HG02642 (cell line): ENCODE results near the gene DDIT3.

ENCODE experiments used
- ATAC-seq: cut with Tn5 transposase; IDR thresholded peaks from one replicate; pipeline ENCODE4 v1.9.1; 2021; ENCODE audit warnings: mild to moderate bottlenecking; ENCODE audit not compliant: unreplicated experiment, poor library complexity

DDIT3 gene

GRCh38 chr12:57548013-57548315 lies 27.6 kb upstream of the DDIT3 start:
- no peak for ATAC-seq

GRCh38 chr12:57547288-57548012 lies 27.1 kb upstream of the DDIT3 start:
- ATAC-seq, result no peak

GRCh38 chr12:57546438-57547287 lies 26.3 kb upstream of the DDIT3 start, which contains the start of gene DCTN2:
Gene DCTN2, minus strand, starts transcription at chr12:57547192. Its CDS starts 129 bp downstream, at chr12:57547063.
- peak; percentile 98 for ATAC-seq

- no peak for ATAC-seq
Measured at GRCh38 chr12:57545809-57546437, 25.6 kb upstream of the DDIT3 start.

GRCh38 chr12:57543581-57543980 lies 23.3 kb upstream of the DDIT3 start:
- no peak for ATAC-seq

GRCh38 chr12:57541717-57542116 lies 21.4 kb upstream of the DDIT3 start:
- no peak for ATAC-seq

GRCh38 chr12:57541001-57541400 lies 20.7 kb upstream of the DDIT3 start:
- no peak for ATAC-seq

GRCh38 chr12:57539134-57539768 lies 18.9 kb upstream of the DDIT3 start:
- no peak for ATAC-seq

- no peak for ATAC-seq
Measured at GRCh38 chr12:57536597-57536942, 16.3 kb upstream of the DDIT3 start.

- ATAC-seq, result no peak
Measured at GRCh38 chr12:57535764-57536596, 15.7 kb upstream of the DDIT3 start.

- ATAC-seq, result no peak
Measured at GRCh38 chr12:57534991-57535543, 14.8 kb upstream of the DDIT3 start.

- no peak for ATAC-seq
Measured at GRCh38 chr12:57534250-57534649, 13.9 kb upstream of the DDIT3 start.

- ATAC-seq, result no peak
Measured at GRCh38 chr12:57533108-57533507, 12.8 kb upstream of the DDIT3 start.

GRCh38 chr12:57531836-57532235 lies 11.5 kb upstream of the DDIT3 start:
- no peak for ATAC-seq

GRCh38 chr12:57530396-57531142 lies 10.3 kb upstream of the DDIT3 start:
- no peak for ATAC-seq

- no peak for ATAC-seq
Measured at GRCh38 chr12:57529831-57530230, 9.5 kb upstream of the DDIT3 start.

- no peak for ATAC-seq
Measured at GRCh38 chr12:57528831-57529555, 8.7 kb upstream of the DDIT3 start.

GRCh38 chr12:57528176-57528575 lies 7.9 kb upstream of the DDIT3 start:
- ATAC-seq, result no peak
